ENCODE data around the gene ELOB.

The ELOB gene

GRCh38 chr16:2768403-2769089 is 8.5 kb downstream of the ELOB start:
- no peak for DNase-seq (ENCODE audit: low spot score)

- no peak for DNase-seq (ENCODE audit: low spot score)
Observed at GRCh38 chr16:2767891-2768290, 9.2 kb downstream of the ELOB start.

GRCh38 chr16:2767140-2767731 is 9.8 kb downstream of the ELOB start:
- DNase-seq (ENCODE audit: low spot score): no peak

GRCh38 chr16:2766430-2767139 is 10.5 kb downstream of the ELOB start:
- DNase-seq (ENCODE audit: low spot score): no peak

GRCh38 chr16:2765462-2766404 is 11.3 kb downstream of the ELOB start:
- no peak for DNase-seq (ENCODE audit: low spot score)

GRCh38 chr16:2764718-2765117 is 12.4 kb downstream of the ELOB start:
- no peak for DNase-seq (ENCODE audit: low spot score)

- no peak for DNase-seq (ENCODE audit: low spot score)
Observed at GRCh38 chr16:2763173-2763572, 13.9 kb downstream of the ELOB start.

- DNase-seq (ENCODE audit: low spot score): no peak
Observed at GRCh38 chr16:2762711-2763110, 14.4 kb downstream of the ELOB start.

GRCh38 chr16:2761886-2762583 is 15.0 kb downstream of the ELOB start:
- no peak for DNase-seq (ENCODE audit: low spot score)

- no peak for DNase-seq (ENCODE audit: low spot score)
Observed at GRCh38 chr16:2761472-2761871, 15.6 kb downstream of the ELOB start.

GRCh38 chr16:2757344-2757743 is 19.7 kb downstream of the ELOB start:
- no peak for DNase-seq (ENCODE audit: low spot score)

GRCh38 chr16:2756288-2757015 is 20.6 kb downstream of the ELOB start:
- DNase-seq (ENCODE audit: low spot score): no peak

GRCh38 chr16:2755158-2755557 is 21.9 kb downstream of the ELOB start:
- DNase-seq (ENCODE audit: low spot score): no peak

- DNase-seq (ENCODE audit: low spot score): no peak
Observed at GRCh38 chr16:2753733-2754020, 23.4 kb downstream of the ELOB start.

- DNase-seq (ENCODE audit: low spot score): peak; percentile 77
Observed at GRCh38 chr16:2752850-2753732, 24.0 kb downstream of the ELOB start.

GRCh38 chr16:2752035-2752849 is 24.8 kb downstream of the ELOB start, which contains the start of gene SRRM2:
Gene SRRM2, plus strand, starts transcription at chr16:2752638. Its CDS starts 3,727 bp downstream, at chr16:2756365.
- peak; percentile 92 for DNase-seq (ENCODE audit: low spot score)

- no peak for DNase-seq (ENCODE audit: low spot score)
Observed at GRCh38 chr16:2751577-2752034, 25.5 kb downstream of the ELOB start.

GRCh38 chr16:2749936-2750335 is 27.1 kb downstream of the ELOB start:
- DNase-seq (ENCODE audit: low spot score): no peak

- DNase-seq (ENCODE audit: low spot score): no peak
Observed at GRCh38 chr16:2749476-2749875, 27.6 kb downstream of the ELOB start.
